Gastrocnemius medialis (tissue), 4 donors: Measurements from ENCODE around the gene TOR1AIP2.

Experiments used
- CTCF ChIP-seq, 5 experiments: fragments of 450-650 bp in 3 of 5; fragments of 200-600 bp in 2 of 5; sonication (generic) in 2 of 5; IDR thresholded peaks in 4 of 5; conservative IDR thresholded peaks in 1 of 5; 1 replicate in 4 of 5; 2 replicates in 1 of 5; pipeline ENCODE4 v1.5.1; 2016 to 2019; ENCODE audit warnings: antibody characterized with exemption in 5 of 5, mild to moderate bottlenecking in 3 of 5, moderate library complexity in 3 of 5
- POLR2A ChIP-seq, 2 donors: fragments of 450-650 bp; IDR thresholded peaks; one replicate each; pipeline ENCODE4 v1.6.1; 2017; ENCODE audit warnings: antibody characterized with exemption in 2 of 2, mild to moderate bottlenecking in 2 of 2, moderate library complexity in 2 of 2

GRCh38 chr1:179924268-179924667, 46.7 kb upstream of the TOR1AIP2 start:
- TF ChIP-seq CTCF (IDR thresholded peaks at IDR 0.05 in 4 of 5, conservative IDR thresholded peaks at IDR 0.05 in 1 of 5) (no peak), POLR2A (IDR thresholded peaks at IDR 0.05) (no peak)
